ENCODE data around the gene MACC1.

- TF ChIP-seq CTCF (IDR thresholded peaks at IDR 0.05; ENCODE audit: extremely low read depth in 1 of 2, insufficient read depth in 1 of 2, low read depth in 1 of 2, low read length in 2 of 2) (no peak), POLR2A (IDR thresholded peaks at IDR 0.05; ENCODE audit: low read depth, low read length) (no peak)
These were observed 8.2 kb upstream of the MACC1 start for GRCh38 chr7:20225384-20225783.
